Measurements from ENCODE around the gene XXYLT1. TPM values are rescaled to one million over a fixed set of nuclear protein-coding genes. Genes with fewer than 3 reads are reported as not detected.

The XXYLT1 gene
- total and polyA plus RNA-seq, 10 of the 15 experiments (the other 5 are each of a cell fraction or from before 2014, with no cell fraction given): 1.2 to 14.2 (median 9.3) TPM

GRCh38 chr3:195061756-195062655 lies 209.0 kb downstream of the XXYLT1 start:
- H2AFZ ChIP-seq (ENCODE audit: control insufficient read depth, low read depth, low read length): no peak overlapping the region
- no peak overlapping the region for H3K4me2 ChIP-seq (ENCODE audit: control insufficient read depth, insufficient read depth)
- in situ Hi-C loops (cut with MboI) (no loop called here), intact Hi-C loops (cut with micrococcal nuclease; ENCODE audit: unreplicated experiment) (no loop called here)
- ChIA-PET SMC1A (ENCODE audit: uncharacterized antibody, unreplicated experiment) (no interaction called here), RAD21 (ENCODE audit: unreplicated experiment) (interaction anchor here (0.7 kb wide), 1 partner anchor 123 kb away, joined by 3 read pairs; no protein-coding TSS in a partner anchor), POLR2A (no interaction called here), CTCF (interaction anchor here (1.9 kb wide), 1 partner anchor 45 kb away, joined by 5 read pairs; no protein-coding TSS in a partner anchor)
- no TSS peak for BruUV-seq (replicated peaks)
- H3K9ac ChIP-seq (ENCODE audit: control insufficient read depth, insufficient read depth, low read length): no peak overlapping the region
- no peak for DNase-seq (ENCODE audit: low read depth, low spot score)
- no peak overlapping the region for H3K27ac ChIP-seq (ENCODE audit: control insufficient read depth, insufficient read depth)
- FAIRE-seq: no peak
- no peaks in the 10 kb centered on the region for H3K27me3 ChIP-seq (replicated peaks in 1 of 2; ENCODE audit: control insufficient read depth in 2 of 2, insufficient read depth in 2 of 2, low read length in 1 of 2)
- no peaks in the 10 kb centered on the region for H3K36me3 ChIP-seq (ENCODE audit: control insufficient read depth in 2 of 2, insufficient read depth in 2 of 2, low read length in 1 of 2)
- no peaks in the 10 kb centered on the region for H3K79me2 ChIP-seq (ENCODE audit: control insufficient read depth, insufficient read depth, low read length)
- no peaks in the 10 kb centered on the region; the same call in 2 of the 3 replicates for H3K9me3 ChIP-seq (replicated peaks; ENCODE audit: control insufficient read depth, insufficient read depth, low read length)
- H3K4me3 ChIP-seq: no peak overlapping the region
- no peak; the same call in 2 of the 3 replicates for ATAC-seq
- peaks cover 6% of the 10 kb centered on the region for H3K4me1 ChIP-seq (ENCODE audit: control insufficient read depth, insufficient read depth, low read length)
- H4K20me1 ChIP-seq (ENCODE audit: control insufficient read depth, insufficient read depth): no peaks in the 10 kb centered on the region
- no peak for TF ChIP-seq BHLHE40 (IDR thresholded peaks at IDR 0.05; ENCODE audit: borderline replicate concordance in 1 of 2, low read depth in 2 of 2, low read length in 1 of 2)
- WGBS (ENCODE audit: insufficient coverage, insufficient replicate concordance, low lambda C conversion rate, missing lambda C conversion rate): 71% methylated on average over 36 of the region's 36 CpGs

- ChIA-PET RAD21 (ENCODE audit: unreplicated experiment) (no interaction called here), CTCF (no interaction called here), POLR2A (no interaction called here), SMC1A (ENCODE audit: uncharacterized antibody, unreplicated experiment) (no interaction called here)
- Histone ChIP-seq H3K27ac (ENCODE audit: control insufficient read depth, insufficient read depth) (no peak overlapping the region), H3K79me2 (ENCODE audit: control insufficient read depth, insufficient read depth, low read length) (no peaks in the 10 kb centered on the region), H4K20me1 (ENCODE audit: control insufficient read depth, insufficient read depth) (no peaks in the 10 kb centered on the region), H3K27me3 (replicated peaks in 1 of 2; ENCODE audit: control insufficient read depth in 2 of 2, insufficient read depth in 2 of 2, low read length in 1 of 2) (no peaks in the 10 kb centered on the region), H3K4me2 (ENCODE audit: control insufficient read depth, insufficient read depth) (no peak overlapping the region), H2AFZ (ENCODE audit: control insufficient read depth, low read depth, low read length) (no peak overlapping the region), H3K4me3 (no peak overlapping the region), H3K9ac (ENCODE audit: control insufficient read depth, insufficient read depth, low read length) (no peak overlapping the region), H3K36me3 (ENCODE audit: control insufficient read depth in 2 of 2, insufficient read depth in 2 of 2, low read length in 1 of 2) (no peaks in the 10 kb centered on the region), H3K4me1 (ENCODE audit: control insufficient read depth, insufficient read depth, low read length) (peaks cover 6% of the 10 kb centered on the region), H3K9me3 (replicated peaks; ENCODE audit: control insufficient read depth, insufficient read depth, low read length) (no peaks in the 10 kb centered on the region; the same call in 2 of the 3 replicates)
- in situ Hi-C loops (cut with MboI) (no loop called here), intact Hi-C loops (cut with micrococcal nuclease; ENCODE audit: unreplicated experiment) (no loop called here)
- no peak for FAIRE-seq
- no peak for ATAC-seq
- no peak for DNase-seq (ENCODE audit: low read depth, low spot score)
- 61% methylated on average over 18 of the region's 18 CpGs for WGBS (ENCODE audit: insufficient coverage, insufficient replicate concordance, low lambda C conversion rate, missing lambda C conversion rate)
- no peak for TF ChIP-seq YY1 (IDR thresholded peaks at IDR 0.05; ENCODE audit: low read depth, low read length)
- no peak for TF ChIP-seq RFX5 (IDR thresholded peaks at IDR 0.05; ENCODE audit: low read depth, low read length)
- TF ChIP-seq PKNOX1 (IDR thresholded peaks at IDR 0.05): no peak
- no TSS peak for BruUV-seq (replicated peaks)
Observed at GRCh38 chr3:195060531-195061291, 210.2 kb downstream of the XXYLT1 start.
